SK-N-SH treated with all-trans-retinoic acid at 6 μM for 48 hours (cell line): ENCODE results near the gene CEP20.

ENCODE experiments used
- CREB5 ChIP-seq: fragments of 250-450 bp; sonication (Bioruptor Pico); IDR thresholded peaks from 2 replicates; pipeline ENCODE4 v1.5.1; 2020; ENCODE audit warnings: low read depth, mild to moderate bottlenecking, moderate library complexity
- CSRNP3 ChIP-seq: fragments of 250-450 bp; sonication (Bioruptor Pico); IDR thresholded peaks from 2 replicates; pipeline ENCODE4 v1.5.1; 2021; ENCODE audit warnings: mild to moderate bottlenecking, moderate library complexity
- OSR1 ChIP-seq: fragments of 250-450 bp; sonication (Bioruptor Pico); IDR thresholded peaks from 2 replicates; pipeline ENCODE4 v1.8.0; 2022; ENCODE audit warnings: moderate library complexity, mild to moderate bottlenecking, inconsistent platforms
- PATZ1 ChIP-seq: fragments of 250-450 bp; sonication (Bioruptor Pico); IDR thresholded peaks from 2 replicates; pipeline ENCODE4 v1.8.0; 2020; ENCODE audit warnings: mild to moderate bottlenecking, moderate library complexity, borderline replicate concordance
- PPARA ChIP-seq: fragments of 250-450 bp; sonication (Bioruptor Pico); IDR thresholded peaks from 2 replicates; pipeline ENCODE4 v1.5.0; 2020; ENCODE audit warnings: mild to moderate bottlenecking, borderline replicate concordance
- RARB ChIP-seq: fragments of 250-450 bp; sonication (Bioruptor Pico); IDR thresholded peaks from 2 replicates; pipeline ENCODE4 v1.8.0; 2021; ENCODE audit warnings: mild to moderate bottlenecking, moderate library complexity
- ZC3H10 ChIP-seq: fragments of 250-450 bp; sonication (Bioruptor Pico); IDR thresholded peaks from 2 replicates; pipeline ENCODE4 v1.5.1; 2021; ENCODE audit warnings: mild to moderate bottlenecking, moderate library complexity
- ZFP3 ChIP-seq: fragments of 250-450 bp; sonication (Bioruptor Pico); IDR thresholded peaks from 2 replicates; pipeline ENCODE4 v1.5.0; 2020; ENCODE audit warnings: mild to moderate bottlenecking, moderate library complexity
- ZFP30 ChIP-seq: fragments of 450-650 bp; formaldehyde crosslinking; IDR thresholded peaks from 2 replicates; pipeline ENCODE4 v1.5.0; 2022; ENCODE audit warnings: mild to moderate bottlenecking, moderate library complexity
- ZNF70 ChIP-seq: fragments of 450-650 bp; formaldehyde crosslinking; IDR thresholded peaks from 2 replicates; pipeline ENCODE4 v1.5.0; 2020; ENCODE audit warnings: mild to moderate bottlenecking, moderate library complexity

- TF ChIP-seq ZNF70 = no peak
- TF ChIP-seq PATZ1 = no peak
- no peak for TF ChIP-seq PPARA (CRISPR knock-in tag)
- no peak for TF ChIP-seq CREB5 (CRISPR knock-in tag)
- TF ChIP-seq CSRNP3 (CRISPR knock-in tag) = no peak
- TF ChIP-seq OSR1 (CRISPR knock-in tag) = no peak
- no peak for TF ChIP-seq RARB (CRISPR knock-in tag)
- no peak for TF ChIP-seq ZC3H10 (CRISPR knock-in tag)
- TF ChIP-seq ZFP3 = no peak
- TF ChIP-seq ZFP30 (CRISPR knock-in tag) = no peak
Observed at GRCh38 chr16:15835136-15835878, 53.1 kb downstream of the CEP20 start.
